HG02970 (cell line): ENCODE measurements around the gene DPH1.
A peak's percentile ranks its signal among the peaks of the same experiment; 100 is the strongest.

Experiments
- ATAC-seq: cut with Tn5 transposase; IDR thresholded peaks from one replicate; pipeline ENCODE4 v1.9.1; 2021; ENCODE audit warnings: mild to moderate bottlenecking, moderate library complexity, moderate number of reproducible peaks; ENCODE audit not compliant: unreplicated experiment, low FRiP score

DPH1 gene

GRCh38 chr17:2048805-2049204, 18.9 kb downstream of the DPH1 start:
- ATAC-seq = no peak

- peak; percentile 42 for ATAC-seq
Measured at GRCh38 chr17:2049333-2050299, 19.7 kb downstream of the DPH1 start.

- ATAC-seq = peak; percentile 16
Measured at GRCh38 chr17:2050300-2051060, 20.5 kb downstream of the DPH1 start.

- no peak for ATAC-seq
Measured at GRCh38 chr17:2051061-2051932, 21.3 kb downstream of the DPH1 start.

GRCh38 chr17:2051933-2052559, 22.1 kb downstream of the DPH1 start:
- ATAC-seq = no peak

GRCh38 chr17:2053380-2054261, 23.7 kb downstream of the DPH1 start:
- no peak for ATAC-seq

- no peak for ATAC-seq
Measured at GRCh38 chr17:2054262-2054511, 24.2 kb downstream of the DPH1 start.

GRCh38 chr17:2054512-2055291, 24.7 kb downstream of the DPH1 start, which contains the start of gene HIC1:
Gene HIC1, plus strand, starts transcription at chr17:2055103. Its CDS starts 1,588 bp downstream, at chr17:2056691.
- peak; percentile 26 for ATAC-seq

GRCh38 chr17:2055292-2056205, 25.6 kb downstream of the DPH1 start:
- ATAC-seq = no peak

- no peak for ATAC-seq
Measured at GRCh38 chr17:2056206-2057174, 26.5 kb downstream of the DPH1 start.

- no peak for ATAC-seq
Measured at GRCh38 chr17:2057175-2057759, 27.3 kb downstream of the DPH1 start.

GRCh38 chr17:2057760-2058585, 28.0 kb downstream of the DPH1 start:
- no peak for ATAC-seq

- no peak for ATAC-seq
Measured at GRCh38 chr17:2058586-2059546, 28.9 kb downstream of the DPH1 start.
